ENCODE data around the gene ZHX3. TPM values are rescaled to one million over a fixed set of nuclear protein-coding genes. Genes with fewer than 3 reads are reported as not detected.
A peak's percentile ranks its signal among the peaks of the same experiment; 100 is the strongest.

ZHX3 gene
- total RNA-seq, 1 donor from 2014 or later = 39.7 TPM

DNA sequence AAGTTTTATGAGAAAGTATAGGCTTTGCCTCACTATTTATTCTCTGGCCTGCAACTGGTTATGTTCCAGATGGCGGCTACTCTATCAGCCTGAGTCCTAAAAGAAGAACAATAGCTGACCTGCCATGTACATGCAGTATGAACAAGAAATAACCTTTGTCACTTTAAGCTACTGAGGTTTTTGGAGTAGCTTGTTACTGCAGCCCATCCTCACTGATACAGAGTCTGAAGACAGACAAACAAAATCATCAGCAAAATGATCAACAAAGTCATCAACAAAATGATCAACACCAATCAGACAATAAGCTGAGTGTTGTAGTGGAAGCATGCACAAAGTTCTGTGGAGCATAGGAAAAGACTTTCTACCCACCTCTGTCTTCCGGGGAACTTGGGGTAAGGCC, 97.7 kb downstream of the ZHX3 start:
- intact Hi-C loops (cut with DNase I) = loop anchor here (10.0 kb wide), 1 partner anchor 45 kb away; no protein-coding TSS in a partner anchor
- ATAC-seq = no peak

GRCh38 chr20:41218466-41218865, 99.1 kb downstream of the ZHX3 start:
- DNase-seq (ENCODE audit: low spot score) = no peak
- peak; percentile 71 for ATAC-seq
- intact Hi-C loops (cut with DNase I) = no loop called here

More for the DNA sequence above, 97.7 kb downstream of the ZHX3 start:
- DNase-seq (ENCODE audit: low spot score) = no peak

- intact Hi-C loops (cut with DNase I) = no loop called here
- ATAC-seq (peak; percentile 72), DNase-seq (ENCODE audit: low spot score) (no peak)
Observed at GRCh38 chr20:41217422-41217821, 100.1 kb downstream of the ZHX3 start.

- ATAC-seq (no peak), DNase-seq (ENCODE audit: low spot score) (no peak)
- intact Hi-C loops (cut with DNase I) = no loop called here
Observed at GRCh38 chr20:41214666-41215065, 102.9 kb downstream of the ZHX3 start.

GRCh38 chr20:41214202-41214601, 103.3 kb downstream of the ZHX3 start:
- intact Hi-C loops (cut with DNase I) = no loop called here
- ATAC-seq = no peak
- DNase-seq (ENCODE audit: low spot score) = no peak

DNA sequence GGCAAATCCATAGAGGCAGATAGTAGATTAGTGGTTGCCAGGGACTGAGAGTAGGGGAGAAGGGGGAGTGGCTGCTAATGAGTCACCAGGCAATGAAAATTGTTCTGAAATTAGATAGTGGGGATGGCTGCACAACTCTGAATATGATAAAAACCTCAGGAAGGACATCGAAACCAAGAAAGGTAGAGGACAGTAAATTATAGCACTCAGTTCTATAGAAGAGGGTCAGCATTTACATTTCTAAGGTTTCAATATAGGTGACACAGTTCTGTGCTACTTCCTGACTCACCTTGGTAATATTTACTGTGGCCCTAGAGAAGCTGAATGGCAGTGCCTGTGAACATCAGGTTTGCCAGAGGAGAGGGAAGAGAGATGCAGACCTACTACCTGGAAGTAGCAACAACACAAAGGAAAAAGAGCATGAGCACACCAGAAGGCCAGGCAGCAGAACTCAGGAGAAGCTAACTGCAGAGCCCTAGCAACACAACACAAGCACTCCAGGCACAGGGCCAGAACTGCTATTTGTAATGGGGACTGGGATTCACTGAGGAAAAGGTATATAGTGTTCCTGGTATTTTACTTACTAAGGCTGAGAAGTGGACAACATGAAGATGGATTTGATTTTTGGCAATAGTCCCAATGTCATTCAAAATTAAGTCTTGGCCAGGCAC, 104.2 kb downstream of the ZHX3 start:
- DNase-seq (ENCODE audit: low spot score) (no peak), ATAC-seq (peak; percentile 53)
- intact Hi-C loops (cut with DNase I) = no loop called here

GRCh38 chr20:41205313-41205712, 112.2 kb downstream of the ZHX3 start:
- intact Hi-C loops (cut with DNase I) = no loop called here
- peak; percentile 90 for ATAC-seq

DNA sequence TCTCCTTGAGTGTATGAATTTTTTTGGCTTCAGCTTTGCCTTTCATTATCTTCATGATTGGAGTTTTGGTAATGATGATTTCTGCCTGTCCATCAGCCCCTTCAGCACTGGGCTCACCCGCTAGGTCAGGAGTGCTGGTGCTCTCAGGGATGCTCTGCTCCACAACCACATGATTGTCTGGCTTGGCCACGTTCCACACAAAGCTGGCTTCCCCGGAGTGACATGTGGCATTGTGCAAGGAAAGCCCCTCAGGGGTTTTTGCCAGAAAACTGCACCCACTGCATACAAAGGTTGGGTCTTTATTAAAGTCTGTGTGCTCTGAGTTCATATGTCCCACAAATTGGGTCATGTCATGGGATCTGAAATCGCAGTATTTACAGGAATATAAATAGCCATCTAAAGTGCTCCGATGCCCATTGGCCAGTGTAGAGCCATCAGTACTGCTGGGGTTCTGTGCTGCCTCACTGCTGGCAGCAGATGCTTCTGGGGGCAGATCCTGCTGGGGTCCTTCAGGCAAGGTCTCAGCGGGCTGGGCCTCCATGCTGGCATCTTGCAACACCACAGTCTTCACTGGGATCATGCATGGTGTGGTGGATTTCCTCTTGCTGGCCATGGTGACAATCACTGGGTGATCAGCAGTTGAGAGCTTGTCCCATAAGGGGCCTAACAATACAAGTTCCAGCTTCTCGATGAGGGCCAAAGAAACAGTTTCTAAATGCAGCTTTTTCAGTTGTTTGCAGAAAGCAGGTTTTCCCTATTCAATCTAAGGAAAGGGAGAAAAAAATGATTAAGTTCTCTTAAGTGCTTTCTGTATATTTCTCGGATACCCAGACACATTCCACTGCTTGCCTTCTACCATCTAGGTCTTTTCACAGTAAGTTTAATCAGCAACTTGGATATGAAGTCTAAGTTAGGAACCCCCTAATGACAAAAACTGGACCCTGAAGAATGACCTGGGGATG, 112.9 kb downstream of the ZHX3 start:
- intact Hi-C loops (cut with DNase I) = no loop called here
- DNase-seq (ENCODE audit: low spot score) = no peak
- peak; percentile 51 for ATAC-seq

More at GRCh38 chr20:41205313-41205712, 112.2 kb downstream of the ZHX3 start:
- no peak for DNase-seq (ENCODE audit: low spot score)

- ATAC-seq (peak; percentile 29), DNase-seq (ENCODE audit: low spot score) (no peak)
- intact Hi-C loops (cut with DNase I) = no loop called here
Observed at GRCh38 chr20:41203660-41204059, 113.9 kb downstream of the ZHX3 start.

DNA sequence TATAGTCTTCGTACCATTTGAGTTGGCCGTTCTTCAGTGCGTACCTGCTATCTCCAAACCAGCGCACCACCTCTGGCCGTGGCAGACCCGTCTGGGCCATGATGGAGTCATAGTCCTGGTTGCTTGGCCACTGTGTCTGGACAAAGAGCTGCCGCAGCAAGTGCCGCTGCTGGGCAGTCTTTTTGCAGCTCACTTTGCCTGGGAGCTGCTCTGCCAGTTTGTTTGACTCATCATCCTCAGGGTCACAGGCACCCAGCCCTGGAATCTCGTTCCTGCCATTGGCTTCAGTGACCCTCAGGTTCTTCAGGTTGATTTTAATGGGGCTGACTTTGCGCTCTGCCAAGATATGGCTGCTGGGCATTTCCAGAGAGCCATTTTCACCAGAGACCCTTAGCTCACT, 115.1 kb downstream of the ZHX3 start:
- DNase-seq (ENCODE audit: low spot score) = no peak
- no peak for ATAC-seq
- intact Hi-C loops (cut with DNase I) = no loop called here

DNA sequence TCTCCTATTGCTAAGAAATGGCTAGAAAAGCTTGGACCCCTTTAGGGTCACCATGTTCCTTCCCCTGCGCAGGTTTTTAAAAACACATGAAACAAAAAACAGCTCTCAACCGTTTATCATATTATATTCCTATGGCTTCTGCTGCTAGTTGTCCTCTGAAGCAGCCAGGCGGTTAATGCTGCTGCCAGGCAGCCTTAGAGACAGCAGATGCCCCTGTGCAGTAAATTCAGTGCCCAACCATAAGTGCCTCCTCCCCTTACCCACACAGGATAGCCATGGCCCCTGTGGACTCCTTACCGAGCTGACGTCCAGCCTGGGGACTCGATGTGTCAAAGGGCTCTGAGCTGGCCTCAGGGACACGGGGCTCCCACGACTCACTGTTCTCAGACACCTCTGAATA, 115.8 kb downstream of the ZHX3 start:
- intact Hi-C loops (cut with DNase I) = no loop called here
- DNase-seq (ENCODE audit: low spot score) (no peak), ATAC-seq (no peak)

DNA sequence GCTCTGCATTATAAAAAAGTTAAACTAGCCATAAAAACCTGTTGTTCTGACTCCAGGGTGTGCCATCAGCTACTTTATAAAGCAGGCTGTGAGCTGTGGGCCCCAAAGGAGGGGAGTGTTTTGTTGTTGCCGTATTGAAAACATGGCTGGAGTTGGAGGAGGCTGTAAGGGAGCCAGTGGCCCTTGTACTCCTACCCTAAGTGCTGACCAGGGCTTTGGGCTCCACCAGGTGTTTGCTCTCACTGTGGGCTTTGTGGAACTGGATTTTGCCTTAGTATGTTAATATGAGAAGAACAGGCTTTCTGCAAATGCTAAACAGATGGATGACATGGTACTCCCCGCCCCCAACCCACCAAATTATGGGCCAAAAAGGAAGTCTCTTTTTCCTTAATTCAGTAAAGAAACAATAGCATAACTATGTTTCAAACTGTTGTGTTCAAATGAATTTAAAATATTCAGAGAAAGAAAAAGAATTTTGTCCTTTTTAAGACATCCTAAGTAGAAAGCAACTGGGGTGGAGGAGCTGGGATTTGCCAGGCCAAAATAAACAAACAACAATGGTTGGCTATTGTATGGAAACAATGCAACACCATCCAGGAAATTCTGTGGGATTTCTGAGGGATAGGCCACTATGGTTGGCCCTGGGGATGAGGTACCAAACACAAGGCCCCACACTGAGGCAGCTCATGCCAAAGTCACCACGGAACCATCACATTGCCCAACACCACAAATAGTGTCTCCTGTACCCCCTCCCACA, 116.9 kb downstream of the ZHX3 start:
- intact Hi-C loops (cut with DNase I) = no loop called here
- DNase-seq (ENCODE audit: low spot score) (no peak), ATAC-seq (no peak)

DNA sequence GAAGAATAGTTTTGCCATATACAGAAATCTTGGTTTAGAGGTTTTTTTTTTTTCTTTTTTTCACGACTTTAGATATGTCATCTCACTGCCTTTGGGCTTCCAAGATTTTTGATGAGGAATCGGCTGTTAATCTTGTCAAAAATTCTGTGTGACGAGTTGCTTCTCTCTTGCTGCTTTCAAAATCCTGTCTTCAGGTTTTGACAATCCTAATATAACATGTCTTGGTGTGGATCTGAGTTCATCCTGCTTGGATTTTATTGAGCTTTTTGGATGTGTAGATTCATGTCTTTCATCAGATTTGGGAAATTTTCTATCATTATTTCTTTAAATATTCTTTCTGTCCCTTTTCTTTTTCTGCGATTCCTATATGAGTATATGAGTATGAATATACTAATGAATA, 119.1 kb downstream of the ZHX3 start:
- no peak for ATAC-seq
- no peak for DNase-seq (ENCODE audit: low spot score)
- intact Hi-C loops (cut with DNase I) = no loop called here

DNA sequence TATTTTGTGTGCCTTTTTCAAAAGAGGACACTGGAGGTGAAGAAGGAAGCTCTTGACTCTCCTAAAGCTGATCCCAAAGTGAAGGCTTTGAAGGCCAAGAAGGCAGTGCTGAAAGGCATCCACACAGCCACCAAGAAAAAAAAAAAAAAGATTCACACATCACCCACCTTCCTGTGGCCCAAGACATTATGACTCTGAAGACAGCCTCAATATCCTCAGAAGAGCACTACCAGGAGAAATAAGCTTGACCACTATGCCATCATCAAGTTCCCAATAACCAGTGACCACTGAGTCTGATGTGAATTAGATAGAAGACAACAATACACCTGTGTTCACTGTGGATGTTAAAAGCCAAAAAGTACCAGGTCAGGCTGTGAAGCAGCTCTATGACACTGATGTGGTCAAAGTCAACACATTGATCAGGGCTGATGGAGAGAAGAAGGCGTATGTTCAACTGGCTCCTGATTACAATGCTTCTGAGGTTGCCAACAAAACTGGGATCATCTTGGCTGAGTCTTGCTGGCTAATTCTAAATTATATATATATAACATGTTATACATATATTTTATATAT, 120.8 kb downstream of the ZHX3 start:
- DNase-seq (ENCODE audit: low spot score) (no peak), ATAC-seq (no peak)
- intact Hi-C loops (cut with DNase I) = no loop called here

DNA sequence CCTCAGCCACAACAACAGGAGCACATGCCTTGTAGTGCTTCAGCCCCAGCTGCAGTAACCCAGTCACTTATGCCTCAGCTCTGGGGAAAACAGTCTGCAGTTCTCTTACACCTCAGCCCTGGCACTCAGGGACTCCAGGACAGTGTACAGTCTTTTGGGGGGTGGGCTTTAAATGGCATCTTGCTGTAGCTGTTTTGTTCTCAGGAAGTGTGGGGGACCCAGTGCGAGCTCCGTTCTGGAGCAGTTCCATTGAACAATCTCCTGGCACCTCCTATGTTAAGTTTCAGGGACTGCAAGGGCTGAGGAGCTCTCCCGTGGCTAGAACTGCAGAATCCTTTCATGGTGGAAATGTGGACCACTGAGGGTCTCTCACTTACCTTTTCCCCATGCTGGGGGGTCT, 125.0 kb downstream of the ZHX3 start:
- intact Hi-C loops (cut with DNase I) = no loop called here
- no peak for DNase-seq (ENCODE audit: low spot score)
- ATAC-seq = no peak

DNA sequence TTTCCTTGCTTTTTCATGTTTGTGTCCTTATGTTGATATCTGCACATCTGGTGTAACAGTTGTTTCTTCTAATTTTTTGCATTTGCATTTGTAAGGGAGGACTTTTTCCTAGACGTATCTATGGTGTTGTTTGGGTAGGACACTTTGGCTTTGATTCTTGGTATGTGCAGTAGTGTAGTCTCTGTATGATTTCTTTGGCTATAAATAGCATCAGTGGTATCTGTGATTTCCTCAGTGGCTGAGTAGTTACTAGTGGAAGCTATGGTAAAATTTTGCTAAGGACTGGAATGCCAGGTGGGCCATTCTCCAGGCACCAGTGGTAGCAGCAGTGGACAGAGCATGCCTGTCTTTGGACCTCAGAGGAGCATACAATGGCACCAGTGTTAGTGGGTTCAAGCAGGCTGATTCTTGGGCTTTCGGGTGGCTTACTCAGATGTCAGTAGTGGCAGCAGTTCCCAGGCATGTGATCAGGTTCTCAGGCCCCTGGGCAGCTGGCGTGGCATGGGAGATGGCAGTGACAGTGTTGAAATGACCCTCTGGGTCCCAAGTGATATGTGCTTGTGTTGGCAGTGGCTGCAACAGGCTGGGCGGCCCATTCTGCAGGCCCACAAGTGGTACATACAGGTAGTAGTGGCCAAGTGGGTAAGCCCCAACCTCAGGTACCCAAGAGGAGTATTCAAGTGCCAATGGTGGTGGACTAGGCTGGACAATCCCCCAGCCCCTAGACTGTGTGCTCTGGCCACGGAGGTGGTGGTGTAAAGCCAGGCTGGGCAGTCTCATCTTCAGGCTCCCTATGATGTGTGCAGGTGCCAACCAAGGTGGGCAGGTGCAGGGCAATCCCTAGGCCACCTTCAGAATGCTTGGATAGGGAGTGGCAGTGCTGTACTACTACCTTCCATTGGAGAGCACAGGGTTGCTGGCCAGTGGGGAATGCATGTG, 125.7 kb downstream of the ZHX3 start:
- ATAC-seq (peak; percentile 17), DNase-seq (ENCODE audit: low spot score) (no peak)
- intact Hi-C loops (cut with DNase I) = no loop called here

DNA sequence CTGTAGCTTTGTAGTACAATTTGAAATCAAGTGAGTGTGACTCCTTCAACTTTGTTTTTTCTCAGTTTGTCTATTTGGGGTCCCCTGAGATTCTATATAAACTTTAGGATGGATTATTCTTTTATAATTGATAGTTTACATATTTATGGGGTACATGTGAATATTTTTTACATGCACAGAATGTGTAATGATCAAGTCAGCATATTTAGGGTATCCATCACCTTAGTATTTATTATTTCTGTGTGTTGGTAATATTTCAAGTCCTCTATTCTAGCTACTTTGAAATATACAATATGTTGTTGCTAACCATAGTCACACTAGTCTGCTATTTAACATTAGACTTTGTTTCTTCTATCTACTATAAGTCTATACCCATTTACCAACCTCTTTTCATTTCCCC, 129.9 kb downstream of the ZHX3 start:
- intact Hi-C loops (cut with DNase I) = no loop called here
- ATAC-seq (no peak), DNase-seq (ENCODE audit: low spot score) (no peak)
